Naive B cell (primary cell): ENCODE measurements around the gene METRNL. TPM values are rescaled to one million over a fixed set of nuclear protein-coding genes. Genes with fewer than 3 reads are reported as not detected.
"Not testable (repeated sequence)": the region's sequence is repeated elsewhere in the genome, so short reads cannot be mapped to it uniquely, and the experiment has no call there.

Source experiments
- ATAC-seq, 2 donors: fragments of 150-1000 bp; cut with Tn5 transposase; 2 replicates each; pipeline ENCODE4 v1.10.0; 2021; ENCODE audit warnings: low read depth in 2 of 2, mild to moderate bottlenecking in 2 of 2, moderate library complexity in 2 of 2
- DNase-seq: peaks from one replicate; pipeline ENCODE4 v3.0.0; 2022
- H3K27ac Mint-ChIP-seq, 6 donors: one replicate each; pipeline ENCODE4 v1.8.0; 2020 to 2022; ENCODE audit warnings: mild to moderate bottlenecking in 6 of 6, mixed read lengths in 6 of 6, moderate library complexity in 5 of 6, inconsistent platforms in 2 of 6
- H3K27me3 Mint-ChIP-seq, 3 donors: one replicate each; pipeline ENCODE4 v1.8.0; 2021 to 2022; ENCODE audit warnings: mixed read lengths in 3 of 3, mild to moderate bottlenecking in 1 of 3
- H3K36me3 Mint-ChIP-seq, 2 donors: one replicate each; pipeline ENCODE4 v1.8.0; 2020 to 2022; ENCODE audit warnings: mixed read lengths in 2 of 2, inconsistent platforms in 1 of 2, mild to moderate bottlenecking in 1 of 2
- H3K4me1 Mint-ChIP-seq, 3 donors: one replicate each; pipeline ENCODE4 v1.8.0; 2020 to 2022; ENCODE audit warnings: mixed read lengths in 3 of 3, inconsistent platforms in 1 of 3, mild to moderate bottlenecking in 1 of 3, moderate library complexity in 1 of 3
- H3K4me3 Mint-ChIP-seq, 8 donors: one replicate each; pipeline ENCODE4 v1.8.0; 2020 to 2022; ENCODE audit warnings: mild to moderate bottlenecking in 8 of 8, mixed read lengths in 8 of 8, moderate library complexity in 8 of 8, inconsistent platforms in 2 of 8
- H3K9me3 Mint-ChIP-seq, 7 donors: one replicate each; pipeline ENCODE4 v1.8.0; 2020 to 2022; ENCODE audit warnings: mixed read lengths in 7 of 7, mild to moderate bottlenecking in 5 of 7, inconsistent platforms in 2 of 7, moderate library complexity in 1 of 7
- polyA plus RNA-seq, 6 donors: library from polyadenylated mRNA; unstranded; fragments of 300-500 nt; fragmentation: Illumina TruSeq; gene quantifications; one replicate each; pipeline ENCODE4 v1.2.3, GENCODE V29; 2021; ENCODE audit warnings: low read depth in 6 of 6

METRNL gene
- polyA plus RNA-seq, 6 donors from 2014 or later: 0.69 to 4.5 (median 1.4) TPM

DNA sequence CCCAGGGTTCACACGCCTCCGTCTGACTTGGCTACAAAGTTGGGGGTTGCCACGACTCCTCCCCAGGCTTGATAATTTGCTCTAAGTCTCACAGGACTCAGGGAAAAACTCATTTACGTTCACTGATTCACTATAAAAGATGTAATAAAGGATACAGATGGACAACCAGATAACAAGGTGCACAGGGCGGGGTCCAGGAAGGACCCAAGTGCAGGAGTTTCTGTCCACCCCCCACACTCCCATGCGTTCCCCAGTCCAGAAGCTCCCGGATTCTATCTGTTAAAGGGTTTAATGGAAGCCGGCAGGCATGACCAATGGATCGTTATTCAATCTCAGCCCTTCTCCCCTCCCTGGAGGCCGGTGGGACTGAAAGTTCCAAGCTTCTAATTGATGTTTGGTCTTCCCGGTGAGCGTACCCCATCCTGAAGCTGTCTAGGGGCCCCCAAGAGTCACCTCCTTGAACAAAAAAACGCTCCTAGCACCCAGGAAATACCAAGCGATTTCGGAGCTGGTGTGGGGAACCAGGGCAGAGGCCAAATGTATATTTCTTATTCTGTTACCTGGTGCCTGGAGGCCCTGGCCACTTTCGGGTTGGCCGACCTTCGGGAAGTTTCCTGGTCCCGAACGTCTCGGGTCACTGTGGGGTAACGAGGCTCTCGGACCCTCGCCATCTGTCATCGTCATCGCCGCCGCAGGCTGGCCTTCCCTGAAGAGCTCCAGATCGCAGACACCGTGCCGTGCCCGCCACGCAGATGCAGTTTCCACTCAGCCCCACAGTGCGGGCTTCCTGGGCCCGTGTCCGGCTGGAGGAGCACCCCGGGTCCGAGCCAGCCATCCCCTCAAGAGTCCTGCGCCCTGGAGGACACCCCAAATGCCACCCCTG, 13.5 kb upstream of the METRNL start:
- Mint-ChIP-seq H3K4me1 (peaks cover 4 to 6% (median 4%) of the 10 kb centered on the region in 3 donors), H3K4me3 (no peak overlapping the region), H3K27ac (no peak overlapping the region), H3K9me3 (no peaks in the 10 kb centered on the region), H3K36me3 (no peaks in the 10 kb centered on the region), H3K27me3 (peaks cover 8 to 38% (median 9%) of the 10 kb centered on the region in 3 donors)
- ATAC-seq (no peak), DNase-seq (no peak)

DNA sequence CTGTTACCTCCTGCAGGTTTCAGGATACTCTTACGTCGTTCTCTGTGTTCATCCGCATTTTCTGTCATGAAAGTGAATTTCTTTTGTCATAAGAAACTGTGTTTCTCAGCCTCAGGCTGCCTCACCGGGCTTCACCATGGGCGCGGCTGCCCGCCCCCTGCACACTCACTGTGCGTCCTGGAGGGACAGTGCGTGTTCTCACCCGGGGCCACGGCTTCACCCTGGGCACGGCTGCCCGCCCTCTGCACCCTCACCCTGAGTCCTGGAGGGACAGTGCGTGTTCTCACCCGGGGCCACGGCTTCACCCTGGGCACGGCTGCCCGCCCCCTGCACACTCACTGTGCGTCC, 12.9 kb upstream of the METRNL start:
- not testable (repeated sequence) for H3K36me3 Mint-ChIP-seq, ATAC-seq, H3K9me3 Mint-ChIP-seq, H3K4me3 Mint-ChIP-seq, H3K27ac Mint-ChIP-seq, DNase-seq
- peaks cover 8 to 38% (median 9%) of the 10 kb centered on the region in 3 donors for H3K27me3 Mint-ChIP-seq
- peaks cover 4 to 11% (median 9%) of the 10 kb centered on the region in 3 donors for H3K4me1 Mint-ChIP-seq

DNA sequence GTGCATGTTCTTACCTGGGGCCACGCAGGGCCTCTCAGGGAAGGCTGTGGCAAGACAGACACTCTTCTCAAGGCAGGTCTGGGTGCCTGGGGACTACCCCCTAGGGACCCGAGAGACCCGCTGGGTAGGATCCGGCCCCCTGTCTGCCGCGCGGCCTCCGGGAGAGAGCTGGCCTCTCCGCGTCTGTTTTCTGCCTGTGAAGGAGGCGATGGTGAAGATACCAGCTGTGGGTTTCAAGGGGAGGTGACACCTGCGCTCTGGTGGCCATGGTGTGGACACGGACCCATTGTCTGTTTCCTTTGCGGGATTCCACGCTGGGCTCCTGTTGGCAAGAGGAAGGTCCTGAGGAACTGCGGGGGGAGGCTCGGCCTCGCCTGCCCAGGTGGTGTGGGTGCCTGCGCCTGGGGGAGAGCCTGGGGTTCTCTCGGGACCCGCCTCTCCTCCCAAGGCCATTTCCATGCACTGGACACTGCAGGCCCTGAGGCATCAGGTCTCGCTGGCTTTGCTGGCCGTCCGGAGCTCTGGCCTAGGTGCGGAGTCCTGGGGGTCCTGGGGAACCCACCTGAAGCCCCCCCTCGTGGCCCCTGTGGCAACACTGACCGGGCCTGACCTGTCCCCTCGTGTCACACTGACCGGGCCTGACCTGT, 12.2 kb upstream of the METRNL start:
- no peak for ATAC-seq
- H3K36me3 Mint-ChIP-seq: no peaks in the 10 kb centered on the region
- no peaks in the 10 kb centered on the region for H3K9me3 Mint-ChIP-seq
- DNase-seq: no peak
- H3K27ac Mint-ChIP-seq: no peak overlapping the region
- peaks cover 10 to 16% (median 16%) of the 10 kb centered on the region in 3 donors for H3K4me1 Mint-ChIP-seq
- H3K27me3 Mint-ChIP-seq: peaks cover 9 to 41% (median 15%) of the 10 kb centered on the region in 3 donors
- no peak overlapping the region for H3K4me3 Mint-ChIP-seq

DNA sequence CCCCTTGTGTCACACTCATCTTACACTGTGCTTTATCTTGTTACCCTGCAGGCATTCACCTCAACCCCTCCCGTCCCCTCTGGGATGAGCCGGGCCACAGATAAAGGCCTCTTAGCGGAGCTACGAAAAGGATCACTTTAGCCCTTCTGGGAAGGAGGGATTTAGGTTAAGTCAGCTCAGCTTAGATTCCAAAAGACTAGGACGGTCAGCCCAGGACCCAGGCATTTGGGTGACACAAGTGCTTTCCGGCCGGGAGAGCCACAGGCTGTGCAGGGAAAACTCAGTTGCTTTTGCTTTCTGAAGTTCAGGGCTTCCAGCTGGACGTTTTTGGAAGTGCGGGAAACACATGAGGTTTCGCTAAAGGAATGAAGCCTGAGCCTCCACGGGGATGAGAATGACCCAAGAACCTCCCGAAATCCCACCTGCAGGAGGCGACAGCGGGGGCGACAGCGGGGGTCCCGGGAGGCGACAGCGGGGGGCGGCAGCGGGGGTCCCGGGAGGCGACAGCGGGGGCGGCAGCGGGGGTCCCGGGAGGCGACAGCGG, 11.6 kb upstream of the METRNL start:
- Mint-ChIP-seq H3K4me3 (no peak overlapping the region), H3K36me3 (no peaks in the 10 kb centered on the region), H3K4me1 (peaks cover 11 to 18% (median 18%) of the 10 kb centered on the region in 3 donors), H3K27me3 (peaks cover 9 to 38% (median 15%) of the 10 kb centered on the region in 3 donors), H3K9me3 (no peaks in the 10 kb centered on the region), H3K27ac (peak overlapping the region in 1 of 6 donors; percentile 43)
- no peak for ATAC-seq
- DNase-seq: no peak

DNA sequence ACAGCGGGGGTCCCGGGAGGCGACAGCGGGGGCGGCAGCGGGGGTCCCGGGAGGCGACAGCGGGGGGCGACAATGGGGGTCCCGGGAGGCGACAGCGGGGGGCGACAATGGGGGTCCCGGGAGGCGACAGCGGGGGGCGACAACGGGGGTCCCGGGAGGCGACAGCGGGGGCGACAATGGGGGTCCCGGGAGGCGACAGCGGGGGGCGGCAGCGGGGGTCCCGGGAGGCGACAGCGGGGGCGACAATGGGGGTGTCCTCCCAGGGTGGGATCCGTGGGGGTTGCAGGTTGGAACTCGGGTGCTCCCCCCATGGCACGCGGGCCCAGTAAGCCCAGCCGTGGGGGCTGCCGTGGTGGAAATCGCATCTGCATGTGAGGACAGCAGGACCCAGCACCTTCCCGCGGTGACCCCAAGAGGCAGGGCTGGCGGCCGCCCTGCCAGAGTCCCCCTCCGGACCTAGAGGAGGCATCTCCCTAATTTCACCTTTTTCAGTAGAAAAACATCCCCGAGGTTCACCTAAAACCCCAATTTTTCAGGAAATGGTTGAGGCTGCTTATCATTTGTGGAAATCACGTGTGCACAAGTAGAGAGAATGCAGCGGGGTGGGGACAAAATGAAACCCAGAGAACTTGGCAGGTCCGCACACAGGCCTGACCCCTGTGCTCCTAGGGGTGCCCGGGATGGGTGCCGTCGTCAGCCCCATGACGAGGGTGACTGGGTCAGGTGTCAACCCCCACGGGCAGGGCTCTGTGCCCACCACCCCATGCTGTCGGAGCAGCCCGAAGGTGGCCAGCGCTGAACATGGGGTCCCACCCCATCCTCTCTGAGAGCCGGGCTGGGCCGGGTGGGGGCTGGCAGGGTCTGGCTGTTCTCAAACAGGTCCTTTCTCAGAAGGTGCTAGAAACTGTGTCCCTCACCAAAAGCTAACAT, 10.5 kb upstream of the METRNL start:
- H3K4me3 Mint-ChIP-seq: no peak overlapping the region
- no peaks in the 10 kb centered on the region for H3K36me3 Mint-ChIP-seq
- peaks cover 9 to 29% (median 15%) of the 10 kb centered on the region in 3 donors for H3K27me3 Mint-ChIP-seq
- ATAC-seq: no peak
- DNase-seq: no peak
- H3K4me1 Mint-ChIP-seq: peaks cover 11 to 18% (median 18%) of the 10 kb centered on the region in 3 donors
- peak overlapping the region in 1 of 6 donors; percentile 41 for H3K27ac Mint-ChIP-seq
- no peaks in the 10 kb centered on the region for H3K9me3 Mint-ChIP-seq

DNA sequence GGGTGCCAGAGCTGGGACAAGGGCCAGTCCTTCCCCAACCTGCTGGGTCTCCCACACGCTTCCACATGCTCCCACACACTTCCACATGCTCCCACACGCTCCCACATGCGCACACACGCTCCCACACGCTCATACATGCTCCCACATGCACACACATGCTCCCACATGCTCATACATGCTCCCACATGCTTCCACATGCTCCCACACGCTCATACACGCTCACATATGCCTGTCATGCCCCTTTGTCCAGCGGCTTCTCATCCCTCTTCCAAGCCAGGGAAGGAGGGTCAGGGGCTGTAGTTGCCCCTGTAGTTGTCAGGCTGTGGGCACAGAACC, 9.9 kb upstream of the METRNL start:
- peaks cover 9 to 29% (median 15%) of the 10 kb centered on the region in 3 donors for H3K27me3 Mint-ChIP-seq

DNA sequence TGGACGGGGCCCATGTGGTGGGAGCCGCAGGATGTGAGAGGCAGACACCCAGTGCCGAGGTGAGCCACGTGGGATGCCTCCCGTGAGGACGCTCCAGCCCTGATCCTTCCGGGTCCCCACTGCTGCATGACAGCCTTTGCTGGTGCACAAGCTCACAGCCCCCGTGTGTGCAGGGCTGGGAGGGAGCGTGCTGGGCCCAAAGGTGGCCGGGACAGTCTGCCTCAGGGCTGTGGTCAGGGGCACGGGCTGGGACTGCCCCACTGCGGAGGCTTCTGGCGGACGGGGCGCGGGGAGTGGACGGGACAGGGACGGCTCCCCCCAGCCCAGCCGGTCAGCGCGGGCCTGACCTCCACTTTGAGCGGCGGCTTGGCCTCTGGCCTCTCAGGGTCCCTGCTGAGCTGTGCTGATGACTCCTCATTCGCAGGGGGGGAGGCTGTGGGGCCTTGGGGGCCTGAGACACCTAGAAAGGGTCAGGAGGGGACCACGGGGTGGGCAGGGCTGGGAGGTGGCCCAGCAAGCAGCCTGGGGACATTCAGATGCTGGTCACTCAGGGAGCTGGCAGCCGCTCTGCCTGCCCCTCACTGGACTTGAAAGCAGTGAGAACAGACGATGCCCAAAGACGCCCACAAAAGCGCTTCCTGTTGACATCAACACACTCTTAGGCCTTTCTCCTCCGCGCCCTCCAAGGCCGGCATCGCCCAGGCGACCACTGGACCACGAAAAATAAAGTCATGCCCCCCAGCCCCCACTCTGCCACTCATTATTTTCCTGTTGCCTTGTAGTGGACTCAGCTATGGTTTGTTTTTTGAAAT, 9.3 kb upstream of the METRNL start:
- Mint-ChIP-seq H3K27me3 (peaks cover 9 to 29% (median 15%) of the 10 kb centered on the region in 3 donors), H3K36me3 (no peaks in the 10 kb centered on the region), H3K9me3 (no peaks in the 10 kb centered on the region), H3K27ac (no peak overlapping the region), H3K4me1 (peaks cover 11 to 18% (median 18%) of the 10 kb centered on the region in 3 donors), H3K4me3 (peak overlapping the region in 1 of 8 donors; percentile 44)
- DNase-seq: no peak
- ATAC-seq: no peak

More for the DNA sequence above, 9.9 kb upstream of the METRNL start:
- Mint-ChIP-seq H3K4me3 (peak overlapping the region in 1 of 8 donors; percentile 19), H3K9me3 (no peaks in the 10 kb centered on the region), H3K27ac (no peak overlapping the region), H3K36me3 (no peaks in the 10 kb centered on the region), H3K4me1 (peaks cover 11 to 18% (median 18%) of the 10 kb centered on the region in 3 donors)
- ATAC-seq (no peak), DNase-seq (no peak)

DNA sequence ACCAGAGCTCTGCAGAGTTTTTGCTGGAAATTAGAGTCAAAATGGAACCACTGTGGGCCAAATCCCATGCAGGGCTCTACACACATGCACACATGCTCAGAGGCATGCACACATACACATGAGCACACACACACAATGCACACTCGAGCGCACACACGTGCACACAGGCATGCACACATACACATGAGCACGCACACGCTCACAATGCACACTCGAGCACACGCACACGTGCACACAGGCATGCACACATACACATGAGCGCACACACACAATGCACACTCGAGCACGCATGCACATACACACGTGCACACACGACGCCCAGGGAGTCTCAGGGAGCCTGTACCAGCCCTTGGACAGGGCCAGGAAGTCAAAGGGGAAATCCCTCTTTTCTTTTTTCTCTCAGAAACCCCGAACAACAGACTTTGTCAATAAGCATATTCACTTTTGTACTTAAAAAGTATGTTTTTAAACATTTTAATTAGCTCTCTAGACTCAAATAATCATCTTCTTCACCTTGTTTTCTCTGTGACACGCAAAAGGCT, 8.5 kb upstream of the METRNL start:
- no peaks in the 10 kb centered on the region for H3K36me3 Mint-ChIP-seq
- H3K27me3 Mint-ChIP-seq: peaks cover 4 to 21% (median 15%) of the 10 kb centered on the region in 3 donors
- peak overlapping the region in 1 of 6 donors; percentile 54 for H3K27ac Mint-ChIP-seq
- H3K4me1 Mint-ChIP-seq: peaks cover 11 to 18% (median 18%) of the 10 kb centered on the region in 3 donors
- H3K4me3 Mint-ChIP-seq: peak overlapping the region in 2 of 8 donors; percentile 44 to 71
- H3K9me3 Mint-ChIP-seq: no peaks in the 10 kb centered on the region
- DNase-seq (no peak), ATAC-seq (no peak)

DNA sequence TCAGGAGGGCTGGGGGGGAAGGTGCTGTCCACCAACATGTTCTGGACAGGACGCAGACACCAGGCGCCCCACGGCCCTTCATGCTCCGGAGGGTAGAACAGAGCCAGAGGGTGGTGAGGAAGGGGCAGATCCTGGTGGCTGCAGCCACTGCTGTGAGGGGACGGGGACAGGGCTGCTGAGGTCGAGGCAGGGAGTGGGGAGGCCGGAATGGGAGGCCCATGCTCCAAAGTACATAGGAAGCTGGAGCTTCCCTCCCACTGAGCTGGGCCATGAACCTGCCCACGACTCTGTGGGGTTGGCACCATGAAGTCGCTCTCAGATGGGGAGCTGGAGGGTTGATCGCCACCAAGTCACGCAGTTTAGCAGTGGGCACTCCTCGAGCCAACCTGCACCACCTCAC, 8.0 kb upstream of the METRNL start:
- Mint-ChIP-seq H3K4me1 (peaks cover 11 to 18% (median 18%) of the 10 kb centered on the region in 3 donors), H3K9me3 (no peaks in the 10 kb centered on the region), H3K36me3 (no peaks in the 10 kb centered on the region), H3K27ac (peak overlapping the region in 1 of 6 donors; percentile 49), H3K27me3 (peaks cover 4 to 19% (median 15%) of the 10 kb centered on the region in 3 donors), H3K4me3 (peak overlapping the region in 1 of 8 donors; percentile 71)
- DNase-seq (no peak), ATAC-seq (no peak)

DNA sequence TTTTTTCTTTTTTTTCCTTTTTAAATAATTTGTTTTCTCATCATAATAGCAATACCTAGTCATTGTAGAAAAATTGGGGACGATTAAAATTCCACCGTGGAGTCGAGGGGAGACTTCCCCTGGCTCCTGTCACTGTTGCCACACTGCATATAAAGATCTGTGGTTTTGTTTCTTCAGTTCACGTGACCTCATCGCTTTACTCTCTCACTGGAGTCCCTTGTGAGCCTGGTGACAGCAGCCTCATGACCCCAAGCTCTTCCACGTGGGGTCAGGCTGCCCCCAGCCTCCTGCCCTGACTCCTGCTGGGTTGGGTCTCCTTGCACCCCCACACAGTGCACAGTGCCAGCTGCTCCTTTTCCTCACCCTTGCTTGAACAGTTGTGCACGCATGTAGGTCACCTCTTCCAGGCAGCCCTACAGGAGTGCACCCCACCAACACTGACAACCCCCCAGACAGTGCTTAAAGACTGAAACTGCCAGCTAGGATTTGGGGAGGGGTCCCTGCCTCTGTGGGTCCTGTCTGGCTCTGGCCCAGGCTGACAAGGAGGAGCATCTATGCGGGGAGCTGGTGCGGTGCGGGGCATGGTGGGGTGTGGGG, 7.3 kb upstream of the METRNL start:
- no peak overlapping the region for H3K4me3 Mint-ChIP-seq
- peaks cover 11 to 18% (median 18%) of the 10 kb centered on the region in 3 donors for H3K4me1 Mint-ChIP-seq
- H3K36me3 Mint-ChIP-seq: no peaks in the 10 kb centered on the region
- no peaks in the 10 kb centered on the region for H3K9me3 Mint-ChIP-seq
- DNase-seq: no peak
- ATAC-seq: peak in 1 of 2 donors; percentile 34
- peak overlapping the region in 1 of 6 donors; percentile 49 for H3K27ac Mint-ChIP-seq
- peaks cover 6 to 25% (median 17%) of the 10 kb centered on the region in 3 donors for H3K27me3 Mint-ChIP-seq

DNA sequence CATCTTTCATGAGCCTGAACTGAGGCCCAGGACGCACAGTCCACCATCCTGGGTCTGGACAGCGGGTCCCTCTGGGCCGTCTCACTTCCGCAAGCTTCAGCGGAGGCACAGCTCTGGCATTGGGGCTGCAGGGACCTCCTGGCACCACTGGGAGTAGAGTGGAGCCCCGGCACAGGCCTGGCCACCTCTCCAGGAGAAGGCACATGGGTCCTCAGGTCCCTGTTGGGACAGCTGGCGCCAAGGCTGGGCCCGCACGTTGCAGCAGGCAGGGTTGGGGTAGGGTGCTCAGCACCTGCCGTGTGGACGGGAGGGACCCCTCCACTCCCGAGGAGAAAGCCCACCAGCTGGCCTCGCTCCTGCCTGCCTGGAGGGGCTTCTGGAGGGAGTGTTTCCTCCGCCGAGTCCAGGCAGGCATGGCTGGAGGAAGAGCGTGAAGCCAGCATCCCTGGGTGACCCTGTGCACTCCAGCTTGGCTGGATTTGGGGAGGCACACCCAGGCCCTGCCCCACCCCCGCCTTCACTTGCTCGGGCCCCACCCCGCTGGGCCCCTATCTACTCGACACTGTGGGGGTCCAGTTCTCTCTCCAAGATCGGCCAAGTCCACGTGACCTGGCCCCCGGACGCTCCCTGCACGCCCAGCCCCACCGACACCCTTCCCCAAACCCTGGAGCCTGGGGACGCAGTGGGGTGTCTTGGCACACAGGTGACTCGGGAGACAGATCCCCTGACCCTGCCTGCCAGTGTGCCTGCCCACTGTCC, 6.6 kb upstream of the METRNL start:
- ATAC-seq: no peak
- no peak overlapping the region for H3K4me3 Mint-ChIP-seq
- no peak for DNase-seq
- H3K36me3 Mint-ChIP-seq: no peaks in the 10 kb centered on the region
- H3K4me1 Mint-ChIP-seq: peaks cover 10 to 25% (median 18%) of the 10 kb centered on the region in 3 donors
- no peaks in the 10 kb centered on the region for H3K9me3 Mint-ChIP-seq
- peaks cover 10 to 30% (median 23%) of the 10 kb centered on the region in 3 donors for H3K27me3 Mint-ChIP-seq
- H3K27ac Mint-ChIP-seq: no peak overlapping the region
